UCSD-AML1 (cell line): ENCODE data around the gene ERO1A.

Source experiments
- DNase-seq: peaks from one replicate; lab custom pipeline; 2025; ENCODE audit not compliant: unreplicated experiment; lab: John Stamatoyannopoulos, UW

The ERO1A gene

DNA sequence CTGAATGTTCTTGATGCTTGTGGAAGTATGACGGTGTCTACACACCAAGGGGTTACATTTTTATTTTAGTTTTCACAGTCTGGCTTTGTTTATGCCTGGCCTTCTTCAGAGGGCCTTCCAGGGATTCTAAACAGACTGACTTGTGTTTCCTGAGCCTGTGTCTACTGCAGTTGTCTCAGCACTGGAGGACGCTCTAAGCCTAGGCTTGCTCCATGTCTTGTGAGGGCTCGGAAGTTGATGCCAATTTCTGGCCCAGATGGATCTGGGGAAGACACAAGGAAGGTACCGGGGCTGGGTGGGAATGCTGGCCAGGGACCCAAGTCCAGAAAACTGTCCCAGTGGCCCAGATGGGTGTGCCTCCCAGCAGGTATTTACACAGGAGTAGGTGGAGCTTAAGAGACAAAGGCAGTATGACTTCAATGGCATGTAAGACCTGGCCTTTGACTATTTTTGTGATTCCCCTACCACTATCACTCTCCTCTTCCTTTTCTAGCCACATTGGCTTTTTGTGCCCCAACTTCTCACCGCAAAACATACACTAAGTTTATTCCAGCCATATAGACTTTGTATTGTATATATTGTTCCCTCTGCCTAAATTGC is 85.8 kb downstream of the ERO1A start:
- no peak for DNase-seq

DNA sequence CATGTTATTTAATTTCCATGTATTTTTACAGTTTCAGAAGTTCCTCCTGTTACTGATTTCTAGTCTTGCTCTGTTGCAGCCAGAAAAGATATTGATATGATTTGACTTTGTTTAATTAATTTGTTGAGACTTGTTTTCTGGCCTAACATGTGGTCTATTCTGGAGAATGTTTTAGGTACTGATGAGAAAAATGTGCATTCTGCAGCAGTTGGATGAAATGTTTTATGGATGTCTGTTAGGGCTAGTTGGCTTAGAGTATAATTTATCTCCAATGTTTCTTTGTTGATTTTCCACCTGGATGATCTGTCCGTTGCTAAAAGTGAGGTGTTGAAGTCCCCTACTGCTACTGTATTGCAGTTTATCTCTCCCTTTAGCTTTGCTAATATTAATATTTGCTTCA is 88.3 kb downstream of the ERO1A start:
- DNase-seq = no peak

- no peak for DNase-seq
Observed at GRCh38 chr14:52602131-52602530, 93.2 kb downstream of the ERO1A start.

DNA sequence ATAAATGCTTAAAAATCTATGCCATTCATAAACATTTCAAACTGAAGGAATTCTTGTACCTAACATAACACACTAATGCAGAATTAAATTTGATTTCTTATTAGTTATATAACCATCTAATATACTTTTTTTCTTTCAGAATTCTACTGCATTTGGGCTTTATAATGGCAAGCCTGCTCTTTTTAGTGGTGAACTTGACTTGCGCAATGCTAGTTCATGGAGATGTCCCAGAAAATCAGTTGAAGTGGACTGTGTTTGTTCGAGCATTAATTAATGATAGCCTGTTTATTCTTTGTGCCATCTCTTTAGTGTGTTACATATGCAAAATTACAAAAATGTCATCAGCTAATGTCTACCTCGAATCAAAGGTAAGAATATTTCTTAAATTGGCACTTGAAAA is 95.4 kb downstream of the ERO1A start:
- no peak for DNase-seq

- no peak for DNase-seq
Observed at GRCh38 chr14:52598568-52598967, 96.8 kb downstream of the ERO1A start.

DNA sequence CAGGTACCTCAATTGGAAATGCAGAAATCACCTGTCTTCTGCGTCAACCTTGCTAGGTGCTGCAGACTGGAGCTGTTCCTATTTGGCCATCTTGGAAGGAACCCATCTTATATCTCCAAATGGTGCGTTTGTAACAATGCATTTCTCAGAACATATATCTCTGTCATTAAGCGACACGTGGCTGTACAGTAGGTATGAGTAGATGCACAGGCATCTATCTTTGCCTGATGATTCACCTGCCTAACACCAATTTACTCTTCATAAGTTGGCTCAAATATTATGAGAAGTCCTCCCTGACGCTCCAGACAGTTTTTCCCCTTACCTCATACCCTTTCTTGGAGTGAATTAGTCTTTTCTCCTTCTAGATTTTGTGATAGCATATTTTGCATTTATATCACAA is 98.5 kb downstream of the ERO1A start:
- no peak for DNase-seq

DNA sequence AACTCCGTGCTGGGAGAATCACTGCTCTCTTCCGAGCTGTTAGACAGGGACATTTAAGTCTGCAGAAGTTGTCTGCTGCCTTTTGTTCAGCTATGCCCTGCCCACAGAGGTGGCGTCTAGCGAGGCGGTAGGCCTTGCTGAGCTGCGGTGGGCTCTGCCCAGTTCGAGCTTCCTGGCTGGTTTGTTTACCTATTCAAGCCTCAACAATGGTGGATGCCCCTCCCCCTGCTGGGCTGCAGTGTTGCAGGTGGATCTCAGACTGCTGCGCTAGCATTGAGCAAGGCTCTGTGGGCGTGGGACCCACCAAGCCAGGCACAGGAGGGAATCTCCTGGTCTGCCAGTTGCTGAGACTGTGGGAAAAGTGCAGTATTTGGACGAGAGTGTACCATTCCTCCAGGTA is 99.0 kb downstream of the ERO1A start:
- DNase-seq = no peak

- no peak for DNase-seq
Observed at GRCh38 chr14:52590318-52590717, 105.0 kb downstream of the ERO1A start.
